ENCODE data around the gene NR0B1. TPM values are rescaled to one million over a fixed set of nuclear protein-coding genes. Genes with fewer than 3 reads are reported as not detected.

Gene NR0B1
- total and polyA plus RNA-seq, 10 donors = not detected

GRCh38 chrX:30302956-30303355 lies 6.2 kb downstream of the NR0B1 start:
- H3K27ac ChIP-seq = no peak overlapping the region
- no peak overlapping the region for H3K4me3 ChIP-seq
- no peaks in the 10 kb centered on the region for H3K4me1 ChIP-seq
- H3K9me3 ChIP-seq = no peaks in the 10 kb centered on the region
- no peaks in the 10 kb centered on the region for H3K36me3 ChIP-seq
- intact Hi-C loops (cut with DNase I; ENCODE audit: low total_unique reads) = no loop called here
- 43 to 75% (median 74%) methylated on average over 5 to 6 of the region's 6 CpGs for WGBS, 5 donors
- DNase-seq = no peak
- peaks cover 0 to 22% (median 4%) of the 10 kb centered on the region in 7 donors for H3K27me3 ChIP-seq (replicated peaks in 1 of 7)
- TF ChIP-seq CTCF (IDR thresholded peaks at IDR 0.05 in 8 of 11, conservative IDR thresholded peaks at IDR 0.05 in 3 of 11) (no peak), POLR2AphosphoS5 (IDR thresholded peaks at IDR 0.05) (no peak), POLR2A (IDR thresholded peaks at IDR 0.05) (no peak)

GRCh38 chrX:30301963-30302362 lies 7.2 kb downstream of the NR0B1 start:
- H3K4me3 ChIP-seq = no peak overlapping the region
- no peak for TF ChIP-seq POLR2A (IDR thresholded peaks at IDR 0.05)
- TF ChIP-seq POLR2AphosphoS5 (IDR thresholded peaks at IDR 0.05) = no peak
- no peak for TF ChIP-seq CTCF (IDR thresholded peaks at IDR 0.05 in 8 of 11, conservative IDR thresholded peaks at IDR 0.05 in 3 of 11)
- DNase-seq = no peak
- peaks cover 0 to 12% (median 0%) of the 10 kb centered on the region in 7 donors for H3K27me3 ChIP-seq (replicated peaks in 1 of 7)
- no peak overlapping the region for H3K27ac ChIP-seq
- H3K9me3 ChIP-seq = no peaks in the 10 kb centered on the region
- no peaks in the 10 kb centered on the region for H3K4me1 ChIP-seq
- WGBS, 5 donors = 31 to 67% (median 49%) methylated on average over 3 to 5 of the region's 5 CpGs
- intact Hi-C loops (cut with DNase I; ENCODE audit: low total_unique reads) = no loop called here
- no peaks in the 10 kb centered on the region for H3K36me3 ChIP-seq

- TF ChIP-seq POLR2A (IDR thresholded peaks at IDR 0.05) (no peak), CTCF (IDR thresholded peaks at IDR 0.05 in 8 of 11, conservative IDR thresholded peaks at IDR 0.05 in 3 of 11) (no peak), POLR2AphosphoS5 (IDR thresholded peaks at IDR 0.05) (no peak)
- Histone ChIP-seq H3K27ac (no peak overlapping the region), H3K36me3 (no peaks in the 10 kb centered on the region), H3K4me1 (no peaks in the 10 kb centered on the region), H3K27me3 (replicated peaks in 1 of 7) (peaks cover 0 to 8% (median 0%) of the 10 kb centered on the region in 7 donors), H3K9me3 (no peaks in the 10 kb centered on the region), H3K4me3 (no peak overlapping the region)
- intact Hi-C loops (cut with DNase I; ENCODE audit: low total_unique reads) = no loop called here
- DNase-seq = no peak
These were observed 8.0 kb downstream of the NR0B1 start for GRCh38 chrX:30301208-30301607.

- Histone ChIP-seq H3K4me1 (no peaks in the 10 kb centered on the region), H3K9me3 (no peaks in the 10 kb centered on the region), H3K27ac (no peak overlapping the region), H3K4me3 (no peak overlapping the region), H3K36me3 (no peaks in the 10 kb centered on the region), H3K27me3 (replicated peaks in 1 of 7) (peaks cover 0 to 8% (median 0%) of the 10 kb centered on the region in 7 donors)
- intact Hi-C loops (cut with DNase I; ENCODE audit: low total_unique reads) = no loop called here
- 56 to 84% (median 73%) methylated on average over 5 of the region's 5 CpGs for WGBS, 5 donors
- TF ChIP-seq POLR2A (IDR thresholded peaks at IDR 0.05) (no peak), CTCF (IDR thresholded peaks at IDR 0.05 in 8 of 11, conservative IDR thresholded peaks at IDR 0.05 in 3 of 11) (no peak), POLR2AphosphoS5 (IDR thresholded peaks at IDR 0.05) (no peak)
- no peak for DNase-seq
These were observed 12.6 kb downstream of the NR0B1 start for GRCh38 chrX:30296408-30297254.
